Naive thymus-derived CD4-positive, alpha-beta T cell (primary cell): ENCODE measurements around the gene MTERF4. TPM values are rescaled to one million over a fixed set of nuclear protein-coding genes. Genes with fewer than 3 reads are reported as not detected.
A peak's percentile ranks its signal among the peaks of the same experiment; 100 is the strongest.

Experiments used
- ATAC-seq: fragments of 150-1000 bp; cut with Tn5 transposase; 2 replicates; pipeline ENCODE4 v1.10.0; 2021; ENCODE audit warnings: mild to moderate bottlenecking, moderate library complexity
- CTCF ChIA-PET: fragments of 350-600 bp; sonication (Branson Sonifier 250); formaldehyde crosslinking; loops from one replicate; lab custom pipeline; 2021; ENCODE audit warnings: antibody characterized with exemption; lab: Charles Lee
- POLR2A ChIA-PET: fragments of 350-600 bp; sonication (Branson Sonifier 250); formaldehyde crosslinking; loops from one replicate; lab custom pipeline; 2021; ENCODE audit warnings: antibody characterized with exemption, inconsistent platforms; lab: Charles Lee
- DNase-seq, 9 donors: peaks; one replicate each; pipeline versions ENCODE4 v3.0.0 to v3.0.0-alpha.2; 2020 to 2022; ENCODE audit warnings: mixed read lengths in 1 of 9
- H3K27ac ChIP-seq: one replicate; pipeline ENCODE4 v1.7.0; 2013; ENCODE audit warnings: mild to moderate bottlenecking, low read depth, low read length, moderate library complexity
- H3K27me3 ChIP-seq, 2 donors: one replicate each; pipeline ENCODE4 v1.7.0; 2013; ENCODE audit warnings: low read length in 2 of 2, mild to moderate bottlenecking in 2 of 2, moderate library complexity in 2 of 2; ENCODE audit not compliant: control insufficient read depth in 2 of 2, insufficient read depth in 2 of 2
- H3K36me3 ChIP-seq, 3 experiments: 1 replicate in 2 of 3; 2 replicates in 1 of 3; pipeline ENCODE4 v1.7.0; 2013; ENCODE audit warnings: low read length in 3 of 3, mild to moderate bottlenecking in 3 of 3, moderate library complexity in 1 of 3; ENCODE audit not compliant: insufficient read depth in 3 of 3, control insufficient read depth in 2 of 3
- H3K4me1 ChIP-seq, 2 donors: one replicate each; pipeline ENCODE4 v1.7.0; 2013; ENCODE audit warnings: low read length in 2 of 2, mild to moderate bottlenecking in 2 of 2, moderate library complexity in 1 of 2; ENCODE audit not compliant: control insufficient read depth in 2 of 2, insufficient read depth in 2 of 2
- H3K4me3 ChIP-seq: 2 replicates; pipeline ENCODE4 v1.7.0; 2013; ENCODE audit warnings: mild to moderate bottlenecking, low read length
- H3K9me3 ChIP-seq, 3 experiments: 1 replicate in 2 of 3; 2 replicates in 1 of 3; pipeline ENCODE4 v1.7.0; 2013; ENCODE audit warnings: low read length in 3 of 3; ENCODE audit not compliant: control insufficient read depth in 2 of 3
- H3K27ac Mint-ChIP-seq, 9 donors: one replicate each; pipeline ENCODE4 v1.8.0; 2020 to 2022; ENCODE audit warnings: mixed read lengths in 9 of 9, mild to moderate bottlenecking in 8 of 9, moderate library complexity in 5 of 9, inconsistent platforms in 2 of 9
- H3K27me3 Mint-ChIP-seq, 5 donors: one replicate each; pipeline ENCODE4 v1.8.0; 2021 to 2022; ENCODE audit warnings: mixed read lengths in 5 of 5, mild to moderate bottlenecking in 1 of 5
- H3K36me3 Mint-ChIP-seq, 5 donors: one replicate each; pipeline ENCODE4 v1.8.0; 2020 to 2022; ENCODE audit warnings: mixed read lengths in 5 of 5, mild to moderate bottlenecking in 3 of 5, inconsistent platforms in 1 of 5
- H3K4me1 Mint-ChIP-seq, 7 donors: one replicate each; pipeline ENCODE4 v1.8.0; 2020 to 2022; ENCODE audit warnings: mixed read lengths in 7 of 7, mild to moderate bottlenecking in 3 of 7, inconsistent platforms in 1 of 7
- H3K4me3 Mint-ChIP-seq, 10 donors: one replicate each; pipeline ENCODE4 v1.8.0; 2020 to 2022; ENCODE audit warnings: mild to moderate bottlenecking in 10 of 10, mixed read lengths in 10 of 10, moderate library complexity in 6 of 10, inconsistent platforms in 2 of 10
- H3K9me3 Mint-ChIP-seq, 11 donors: one replicate each; pipeline ENCODE4 v1.8.0; 2020 to 2022; ENCODE audit warnings: mixed read lengths in 11 of 11, mild to moderate bottlenecking in 4 of 11, inconsistent platforms in 1 of 11, moderate library complexity in 1 of 11
- intact Hi-C, 2 donors: fragments of 100-400 bp; cut with micrococcal nuclease; formaldehyde crosslinking; loops; one replicate each; pipeline ENCODE4 v1.15.1; 2023
- polyA plus RNA-seq, 2 donors: library from polyadenylated mRNA; unstranded; fragments of 300-500 nt; fragmentation: Illumina TruSeq; gene quantifications; one replicate each; pipeline ENCODE4 v1.2.3, GENCODE V29; 2021
- total RNA-seq, 6 experiments: library from RNA in 5 of 6; stranded (reverse) in 5 of 6; gene quantifications; 1 replicate in 5 of 6; 2 replicates in 1 of 6; pipeline ENCODE4 v1.2.3 and lab custom pipeline; 2021 to 2026

Gene MTERF4
- total and polyA plus RNA-seq, 7 experiments from 2014 or later, result 45.3 to 214 (median 82.3) TPM

DNA sequence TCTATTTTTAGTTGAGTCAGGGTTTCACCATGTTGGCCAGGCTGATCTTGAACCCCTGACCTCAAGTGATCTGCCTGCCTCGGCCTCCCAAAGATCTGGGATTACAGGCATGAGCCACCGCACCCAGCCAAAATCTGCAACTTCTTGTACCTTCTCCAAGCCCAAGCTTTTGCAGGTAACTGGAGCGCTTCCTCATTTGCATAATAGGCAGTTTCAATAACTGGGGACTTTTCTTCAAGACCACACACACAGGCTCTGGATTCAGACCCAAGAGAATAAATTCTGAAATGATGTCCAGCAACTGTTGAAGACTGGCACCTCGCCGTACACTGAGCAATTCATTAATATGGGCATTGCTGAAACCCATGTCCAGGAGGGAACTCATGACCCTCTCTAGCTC, 2.8 kb downstream of the MTERF4 start:
- H3K36me3 Mint-ChIP-seq, result peaks cover 20 to 52% (median 37%) of the 10 kb centered on the region in 5 donors
- peaks cover 47 to 64% of the 10 kb centered on the region in 2 donors for H3K4me1 ChIP-seq
- H3K9me3 ChIP-seq, result no peaks in the 10 kb centered on the region
- H3K27ac Mint-ChIP-seq, result peak overlapping the region in 7 of 9 donors; percentile 64 to 99 (median 82)
- H3K4me3 ChIP-seq, result no peak overlapping the region
- DNase-seq, result peak in 1 of 9 donors; percentile 4
- CTCF ChIA-PET, result interaction anchor here (0.7 kb wide), 1 partner anchor 89 kb away, joined by 3 read pairs; no protein-coding TSS in a partner anchor
- peaks cover 0 to 9% (median 0%) of the 10 kb centered on the region in 11 donors for H3K9me3 Mint-ChIP-seq
- peak overlapping the region in 6 of 10 donors; percentile 58 to 99 (median 90) for H3K4me3 Mint-ChIP-seq
- peaks cover 44 to 89% (median 76%) of the 10 kb centered on the region in 7 donors for H3K4me1 Mint-ChIP-seq
- no peaks in the 10 kb centered on the region for H3K27me3 ChIP-seq
- H3K27me3 Mint-ChIP-seq, result no peaks in the 10 kb centered on the region
- POLR2A ChIA-PET, result interaction anchor here (0.6 to 5.4 kb wide), 2 partner anchors 12 to 48 kb away, joined by 3 to 68 read pairs; no protein-coding TSS in a partner anchor
- peaks cover 12 to 53% (median 12%) of the 10 kb centered on the region in 3 experiments for H3K36me3 ChIP-seq
- intact Hi-C loops, result loop anchor here in 1 of 2 donors (10.0 kb wide), 1 partner anchor 516 kb away; no protein-coding TSS in a partner anchor
- no peak for ATAC-seq
- no peak overlapping the region for H3K27ac ChIP-seq

DNA sequence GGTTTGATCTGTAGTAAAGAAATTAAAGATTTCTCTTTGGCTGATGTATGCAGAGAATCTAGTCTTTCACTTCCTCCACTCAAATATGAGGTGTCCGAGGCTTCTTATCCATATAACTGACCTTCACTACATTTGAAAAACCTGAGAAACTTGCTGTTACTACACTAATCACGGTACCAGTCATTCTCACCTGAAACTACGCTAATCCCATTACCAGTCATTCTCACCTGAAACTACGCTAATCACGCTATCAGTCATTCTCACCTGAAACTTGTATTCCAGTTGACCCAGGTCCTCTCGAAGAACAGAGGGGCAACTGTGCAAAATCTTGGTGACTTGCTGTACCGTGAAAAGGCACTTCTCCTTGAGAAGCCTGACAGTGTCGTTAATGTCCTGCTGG, 5.1 kb downstream of the MTERF4 start:
- peaks cover 20 to 67% (median 40%) of the 10 kb centered on the region in 5 donors for H3K36me3 Mint-ChIP-seq
- intact Hi-C loops, result loop anchor here in 1 of 2 donors (10.0 kb wide), 1 partner anchor 518 kb away; no protein-coding TSS in a partner anchor

DNA sequence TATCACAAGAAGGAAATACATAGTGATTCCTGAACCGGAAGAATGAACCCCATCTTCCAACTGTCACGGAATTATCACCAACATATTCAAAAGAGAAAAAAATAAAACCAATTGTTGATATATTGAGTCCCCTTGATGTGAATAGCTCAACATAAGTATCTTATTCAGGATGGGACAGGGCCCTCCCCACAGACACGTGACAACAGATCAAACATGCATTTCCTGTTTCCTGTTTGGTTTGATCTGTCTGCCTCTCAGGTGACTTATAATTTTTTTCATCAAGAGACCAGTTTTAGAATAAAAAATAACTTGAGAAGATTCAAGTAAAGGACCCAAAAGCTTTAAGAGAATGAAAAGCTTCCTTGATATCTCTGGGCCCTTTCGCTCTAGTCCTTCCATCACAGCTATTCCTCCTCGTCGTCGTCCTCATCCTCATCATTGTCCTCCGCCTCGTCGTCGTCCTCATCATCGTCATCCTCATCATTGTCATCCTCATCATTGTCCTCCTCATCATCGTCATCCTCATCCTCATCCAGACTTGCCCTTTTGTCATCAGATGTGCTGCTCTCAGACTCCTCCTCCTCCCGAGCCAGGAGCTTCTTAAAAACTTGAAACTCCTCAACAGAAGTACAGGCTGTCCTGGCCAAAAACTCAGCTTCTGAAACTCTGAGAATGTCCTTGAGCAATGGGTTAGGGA, 6.3 kb downstream of the MTERF4 start:
- H3K27me3 ChIP-seq, result no peaks in the 10 kb centered on the region
- peak overlapping the region; percentile 46 for H3K27ac ChIP-seq
- H3K9me3 ChIP-seq, result no peaks in the 10 kb centered on the region
- H3K4me3 ChIP-seq, result peak overlapping the region; percentile 15
- H3K27me3 Mint-ChIP-seq, result no peaks in the 10 kb centered on the region
- peak; percentile 96 for ATAC-seq
- peaks cover 20 to 76% (median 40%) of the 10 kb centered on the region in 5 donors for H3K36me3 Mint-ChIP-seq
- peak overlapping the region; percentile 54 to 94 (median 72) for H3K4me3 Mint-ChIP-seq
- intact Hi-C loops, result loop anchor here in 1 of 2 donors (1.0 to 10.0 kb wide), 4 partner anchors 8 to 519 kb away; no protein-coding TSS in a partner anchor
- CTCF ChIA-PET, result interaction anchor here (0.5 to 1.8 kb wide), 8 partner anchors 10 to 415 kb away, joined by 3 to 7 read pairs (median 5); partner anchors contain the start of gene PASK
- H3K4me1 ChIP-seq, result peaks cover 28 to 50% of the 10 kb centered on the region in 2 donors
- H3K9me3 Mint-ChIP-seq, result peaks cover 0 to 9% (median 0%) of the 10 kb centered on the region in 11 donors
- POLR2A ChIA-PET, result interaction anchor here (0.8 to 7.1 kb wide), 9 partner anchors 9 to 87 kb away, joined by 3 to 145 read pairs (median 4); partner anchors contain the start of genes MTERF4, PASK and PPP1R7
- peaks cover 12 to 81% (median 35%) of the 10 kb centered on the region in 3 experiments for H3K36me3 ChIP-seq
- peak in 7 of 9 donors; percentile 71 to 84 (median 77) for DNase-seq
- peaks cover 40 to 88% (median 81%) of the 10 kb centered on the region in 7 donors for H3K4me1 Mint-ChIP-seq
- peak overlapping the region; percentile 46 to 99 (median 95) for H3K27ac Mint-ChIP-seq

More for the DNA sequence above, 5.1 kb downstream of the MTERF4 start:
- H3K4me1 ChIP-seq, result peaks cover 35 to 58% of the 10 kb centered on the region in 2 donors
- H3K27ac ChIP-seq, result no peak overlapping the region
- ChIA-PET POLR2A (interaction anchor here (1.6 to 7.1 kb wide), 3 partner anchors 10 to 53 kb away, joined by 7 to 145 read pairs (median 30); partner anchors contain the start of genes MTERF4, PASK and PPP1R7), CTCF (interaction anchor here (0.6 kb wide), 1 partner anchor 97 kb away, joined by 4 read pairs; no protein-coding TSS in a partner anchor)
- H3K9me3 ChIP-seq, result no peaks in the 10 kb centered on the region
- H3K4me3 ChIP-seq, result no peak overlapping the region
- H3K27me3 Mint-ChIP-seq, result no peaks in the 10 kb centered on the region
- H3K9me3 Mint-ChIP-seq, result peaks cover 0 to 9% (median 0%) of the 10 kb centered on the region in 11 donors
- H3K36me3 ChIP-seq, result peaks cover 12 to 70% (median 28%) of the 10 kb centered on the region in 3 experiments
- H3K4me3 Mint-ChIP-seq, result peak overlapping the region in 4 of 10 donors; percentile 54 to 94 (median 62)
- peak overlapping the region in 8 of 9 donors; percentile 45 to 99 (median 92) for H3K27ac Mint-ChIP-seq
- no peaks in the 10 kb centered on the region for H3K27me3 ChIP-seq
- H3K4me1 Mint-ChIP-seq, result peaks cover 42 to 85% (median 79%) of the 10 kb centered on the region in 7 donors
- DNase-seq, result no peak
- ATAC-seq, result no peak

DNA sequence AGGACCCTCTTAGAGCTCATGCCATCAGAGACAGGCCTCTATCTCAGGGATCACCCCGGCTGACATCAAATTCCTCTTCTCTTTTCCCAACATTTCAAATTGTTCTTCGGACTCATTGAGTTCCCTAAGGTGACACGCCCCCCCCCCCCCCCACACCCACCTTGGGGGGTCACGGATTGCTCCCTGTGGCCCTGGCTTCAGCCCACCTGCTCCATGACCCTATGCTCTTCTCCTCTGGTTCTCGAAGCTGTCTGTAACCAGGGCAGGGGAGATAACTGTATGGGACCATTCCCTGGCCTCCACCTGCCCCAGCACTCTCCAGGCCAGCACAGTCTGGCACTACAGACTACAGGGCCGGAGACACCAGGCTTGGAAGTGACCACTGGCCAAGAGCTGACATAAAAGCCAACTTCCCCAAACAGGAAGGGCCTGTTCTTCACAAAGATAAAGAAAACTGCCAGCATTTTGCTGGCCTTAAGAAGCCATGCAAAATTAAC, 7.1 kb downstream of the MTERF4 start:
- Mint-ChIP-seq H3K36me3 (peaks cover 20 to 80% (median 40%) of the 10 kb centered on the region in 5 donors), H3K4me1 (peaks cover 40 to 85% (median 78%) of the 10 kb centered on the region in 7 donors), H3K9me3 (peaks cover 0 to 9% (median 0%) of the 10 kb centered on the region in 11 donors), H3K4me3 (peak overlapping the region in 6 of 10 donors; percentile 29 to 94 (median 70)), H3K27ac (peak overlapping the region; percentile 38 to 99 (median 91)), H3K27me3 (no peaks in the 10 kb centered on the region)
- DNase-seq (no peak), ATAC-seq (no peak)
- H3K36me3 ChIP-seq, result peaks cover 12 to 81% (median 35%) of the 10 kb centered on the region in 3 experiments
- no peaks in the 10 kb centered on the region for H3K9me3 ChIP-seq
- H3K4me3 ChIP-seq, result peak overlapping the region; percentile 15
- H3K4me1 ChIP-seq, result peaks cover 28 to 49% of the 10 kb centered on the region in 2 donors
- intact Hi-C loops, result loop anchor here in 1 of 2 donors (1.0 to 10.0 kb wide), 4 partner anchors 8 to 520 kb away; no protein-coding TSS in a partner anchor
- peak overlapping the region; percentile 32 for H3K27ac ChIP-seq
- ChIA-PET CTCF (interaction anchor here (0.5 to 1.8 kb wide), 5 partner anchors 9 to 416 kb away, joined by 4 to 7 read pairs (median 6); no protein-coding TSS in a partner anchor), POLR2A (interaction anchor here (0.7 to 7.1 kb wide), 11 partner anchors 8 to 196 kb away, joined by 3 to 145 read pairs (median 4); partner anchors contain the start of genes MTERF4, PASK and PPP1R7)
- no peaks in the 10 kb centered on the region for H3K27me3 ChIP-seq

DNA sequence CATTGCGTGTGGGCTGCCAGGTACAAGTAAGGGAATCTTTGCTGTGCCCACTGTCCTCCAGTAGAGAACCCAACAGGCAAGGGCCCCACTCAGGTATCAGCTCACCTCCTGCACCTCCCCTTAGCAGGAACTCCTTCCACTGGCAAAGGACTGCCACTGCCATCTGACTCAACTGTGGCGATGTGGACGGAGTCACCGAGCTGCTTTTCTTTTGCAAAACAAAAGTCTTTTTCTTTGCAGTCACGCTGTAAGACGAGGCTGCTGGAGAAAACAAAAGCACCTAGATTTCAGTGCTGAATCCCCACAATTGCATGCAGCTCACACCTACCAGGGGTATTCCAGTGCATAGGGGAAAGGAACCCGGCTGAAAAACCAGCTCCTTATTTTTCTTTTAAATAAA, 7.9 kb downstream of the MTERF4 start:
- peaks cover 28 to 43% of the 10 kb centered on the region in 2 donors for H3K4me1 ChIP-seq
- intact Hi-C loops, result loop anchor here in 1 of 2 donors (2.0 to 10.0 kb wide), 2 partner anchors 15 to 521 kb away; no protein-coding TSS in a partner anchor

More for the DNA sequence above, 7.9 kb downstream of the MTERF4 start:
- peak overlapping the region in 6 of 9 donors; percentile 55 to 99 (median 92) for H3K27ac Mint-ChIP-seq
- no peaks in the 10 kb centered on the region for H3K9me3 ChIP-seq
- ATAC-seq, result no peak
- peaks cover 0 to 9% (median 0%) of the 10 kb centered on the region in 11 donors for H3K9me3 Mint-ChIP-seq
- peaks cover 12 to 80% (median 35%) of the 10 kb centered on the region in 3 experiments for H3K36me3 ChIP-seq
- H3K4me1 Mint-ChIP-seq, result peaks cover 33 to 83% (median 75%) of the 10 kb centered on the region in 7 donors
- no peaks in the 10 kb centered on the region for H3K27me3 Mint-ChIP-seq
- H3K27me3 ChIP-seq, result no peaks in the 10 kb centered on the region
- no peak for DNase-seq
- POLR2A ChIA-PET, result interaction anchor here (0.7 to 7.1 kb wide), 6 partner anchors 8 to 197 kb away, joined by 3 to 145 read pairs (median 5); partner anchors contain the start of genes MTERF4, PASK and PPP1R7
- H3K36me3 Mint-ChIP-seq, result peaks cover 14 to 77% (median 41%) of the 10 kb centered on the region in 5 donors
- H3K4me3 Mint-ChIP-seq, result no peak overlapping the region
- CTCF ChIA-PET, result interaction anchor here (1.0 to 1.8 kb wide), 2 partner anchors 8 to 11 kb away, joined by 4 to 6 read pairs; no protein-coding TSS in a partner anchor
- H3K27ac ChIP-seq, result no peak overlapping the region
- H3K4me3 ChIP-seq, result no peak overlapping the region
